GM12873 (cell line): ENCODE measurements around the gene LAGE3.

Source experiments
- TF ChIP-seq, protein P1 (sequence below): IDR thresholded peaks from 2 replicates; pipeline ENCODE4 v1.5.1; 2012; ENCODE audit warnings: low read depth, mild to moderate bottlenecking, moderate library complexity, low read length, control low read depth; ENCODE audit not compliant: insufficient read depth; ENCODE audit errors: missing control alignments

LAGE3 gene

DNA sequence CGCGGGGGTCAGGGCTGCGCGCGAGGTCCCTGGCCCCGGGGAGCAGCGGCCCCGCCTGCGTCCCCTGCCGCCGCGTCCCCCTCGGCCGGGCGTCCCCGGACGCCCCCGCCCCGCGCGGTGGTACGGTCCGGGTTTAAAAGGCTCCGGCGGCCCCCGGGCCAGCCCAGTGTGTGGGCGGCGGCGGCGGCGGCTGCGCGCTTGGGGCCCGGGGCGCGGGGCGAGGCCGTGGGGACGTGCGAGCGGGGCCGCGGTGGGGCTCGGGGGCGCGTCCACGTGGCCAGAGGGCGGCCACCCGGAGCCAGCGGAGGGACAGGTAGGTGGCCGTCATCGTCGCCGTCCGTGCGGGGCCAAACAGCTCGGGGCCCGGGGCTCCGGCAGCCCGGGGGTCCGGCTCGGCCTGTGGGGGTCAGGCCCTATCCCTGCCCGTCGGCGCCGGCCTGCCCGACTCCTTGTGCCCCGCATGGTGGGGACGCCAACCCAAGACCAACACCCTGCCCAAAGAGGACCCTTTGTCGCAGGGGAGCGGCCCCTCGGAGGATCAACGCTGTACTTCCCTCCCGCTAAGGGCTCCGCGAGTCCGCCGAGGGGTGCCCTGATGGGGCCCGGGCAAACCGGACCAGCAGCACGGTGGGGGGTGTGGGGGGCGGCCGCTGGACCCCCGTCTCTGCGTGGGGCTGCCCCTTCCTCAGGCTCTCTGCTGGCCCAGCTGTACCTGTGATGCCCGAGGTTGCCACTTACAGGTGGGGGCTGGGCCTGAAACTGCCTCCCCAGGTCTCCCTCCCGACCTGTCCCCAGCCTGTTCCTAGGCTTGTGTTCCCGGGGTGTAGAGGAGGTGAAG lies 20.7 kb downstream of the LAGE3 start, which contains the start of gene PLXNA3:
TSS of gene PLXNA3 (plus strand) at position 166 of the 838 bp plus-strand sequence. CDS start 1,903 bp downstream, outside the sequence.
- TF ChIP-seq, protein P1, sequence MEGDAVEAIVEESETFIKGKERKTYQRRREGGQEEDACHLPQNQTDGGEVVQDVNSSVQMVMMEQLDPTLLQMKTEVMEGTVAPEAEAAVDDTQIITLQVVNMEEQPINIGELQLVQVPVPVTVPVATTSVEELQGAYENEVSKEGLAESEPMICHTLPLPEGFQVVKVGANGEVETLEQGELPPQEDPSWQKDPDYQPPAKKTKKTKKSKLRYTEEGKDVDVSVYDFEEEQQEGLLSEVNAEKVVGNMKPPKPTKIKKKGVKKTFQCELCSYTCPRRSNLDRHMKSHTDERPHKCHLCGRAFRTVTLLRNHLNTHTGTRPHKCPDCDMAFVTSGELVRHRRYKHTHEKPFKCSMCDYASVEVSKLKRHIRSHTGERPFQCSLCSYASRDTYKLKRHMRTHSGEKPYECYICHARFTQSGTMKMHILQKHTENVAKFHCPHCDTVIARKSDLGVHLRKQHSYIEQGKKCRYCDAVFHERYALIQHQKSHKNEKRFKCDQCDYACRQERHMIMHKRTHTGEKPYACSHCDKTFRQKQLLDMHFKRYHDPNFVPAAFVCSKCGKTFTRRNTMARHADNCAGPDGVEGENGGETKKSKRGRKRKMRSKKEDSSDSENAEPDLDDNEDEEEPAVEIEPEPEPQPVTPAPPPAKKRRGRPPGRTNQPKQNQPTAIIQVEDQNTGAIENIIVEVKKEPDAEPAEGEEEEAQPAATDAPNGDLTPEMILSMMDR, result no peak

- TF ChIP-seq, protein P1, result no peak
These were observed 21.5 kb downstream of the LAGE3 start for GRCh38 chrX:154457491-154458115.

DNA sequence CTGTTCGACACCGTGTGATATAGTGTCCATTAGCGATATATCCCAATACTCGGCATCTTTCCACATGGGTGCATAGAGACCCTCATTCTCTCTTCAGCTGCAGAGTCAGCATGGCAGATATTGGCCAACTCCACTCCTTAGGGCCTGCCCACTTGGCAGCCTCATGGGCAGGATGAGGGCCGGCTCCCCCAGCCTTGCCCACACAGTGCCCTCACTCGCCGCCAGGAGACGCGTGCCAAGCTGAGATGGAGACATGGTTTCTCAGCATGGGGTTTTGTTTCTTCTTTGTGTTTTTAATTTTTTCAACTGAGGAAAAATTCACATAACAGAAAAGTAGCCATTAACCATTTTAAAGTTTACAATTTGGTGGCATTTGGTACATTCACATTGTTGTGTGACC lies 26.3 kb downstream of the LAGE3 start:
- TF ChIP-seq, protein P1, result no peak

GRCh38 chrX:154450312-154450711 lies 28.8 kb downstream of the LAGE3 start:
- TF ChIP-seq, protein P1, result no peak

GRCh38 chrX:154449618-154450017 lies 29.5 kb downstream of the LAGE3 start:
- TF ChIP-seq, protein P1, result no peak

DNA sequence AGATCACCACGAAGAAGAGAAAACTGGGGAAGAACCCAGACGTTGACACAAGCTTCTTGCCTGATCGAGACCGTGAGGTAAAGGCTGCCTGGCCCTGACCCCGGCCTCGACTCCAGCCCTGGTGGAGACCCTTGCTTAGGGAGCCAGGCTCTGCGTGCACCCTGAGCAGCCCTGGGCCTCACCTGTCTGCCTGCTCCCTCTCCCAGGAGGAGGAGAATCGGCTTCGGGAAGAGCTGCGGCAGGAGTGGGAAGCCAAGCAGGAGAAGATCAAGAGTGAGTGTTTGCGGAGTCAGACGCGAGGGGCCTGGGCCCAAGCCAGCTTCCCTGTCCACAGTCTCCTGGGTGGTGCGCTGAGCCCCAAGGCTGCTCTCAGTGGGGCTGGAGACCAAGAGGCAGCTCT lies 30.6 kb downstream of the LAGE3 start:
- TF ChIP-seq, protein P1, result no peak

- TF ChIP-seq, protein P1, result no peak
These were observed 32.7 kb downstream of the LAGE3 start for GRCh38 chrX:154446430-154446829.
